T-helper 2 cell treated with Interferon-gamma antibody and Interleukin-4, amounts not matched to agents 5 μg/mL and 100 μg/mL, for 36 hours (primary cell): ENCODE data around the gene RBBP4.

Source experiments
- DNase-seq: peaks from one replicate; pipeline ENCODE4 v3.0.0; 2021; ENCODE audit warnings: low spot score
- H3K27ac Mint-ChIP-seq: one replicate; pipeline ENCODE4 v1.8.0; 2021; ENCODE audit warnings: mild to moderate bottlenecking, mixed read lengths
- H3K27me3 Mint-ChIP-seq: one replicate; pipeline ENCODE4 v1.8.0; 2021; ENCODE audit warnings: low read depth, mixed read lengths
- H3K36me3 Mint-ChIP-seq: one replicate; pipeline ENCODE4 v1.8.0; 2021; ENCODE audit warnings: low read depth, mixed read lengths
- H3K4me1 Mint-ChIP-seq: one replicate; pipeline ENCODE4 v1.8.0; 2021; ENCODE audit warnings: low read depth, mixed read lengths
- H3K4me3 Mint-ChIP-seq: one replicate; pipeline ENCODE4 v1.8.0; 2022; ENCODE audit warnings: mild to moderate bottlenecking, moderate library complexity, mixed read lengths
- H3K9me3 Mint-ChIP-seq: one replicate; pipeline ENCODE4 v1.8.0; 2021; ENCODE audit warnings: mixed read lengths

Gene RBBP4

DNA sequence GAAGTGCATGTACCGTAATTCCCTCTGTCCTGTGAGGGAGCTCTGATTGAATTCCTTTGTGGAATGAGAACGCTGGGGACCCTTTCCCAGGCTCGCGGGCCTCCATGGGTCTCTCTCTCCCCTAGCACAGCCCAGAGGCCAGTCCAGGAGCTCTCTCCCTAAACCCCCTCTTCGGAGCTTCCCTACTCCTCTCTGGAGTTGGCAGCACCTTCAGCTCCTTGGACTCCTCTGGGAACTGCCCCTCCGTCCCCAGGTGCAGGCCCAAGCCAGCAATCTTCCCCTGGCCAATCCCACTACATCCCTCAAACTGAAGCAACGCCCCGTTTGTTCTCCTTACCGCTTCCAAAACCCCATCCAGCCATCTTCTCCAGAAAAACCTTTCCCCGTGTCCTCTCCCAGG, 62.1 kb downstream of the RBBP4 start:
- H3K4me3 Mint-ChIP-seq = peak overlapping the region; percentile 38
- no peaks in the 10 kb centered on the region for H3K36me3 Mint-ChIP-seq
- H3K27ac Mint-ChIP-seq = no peak overlapping the region
- H3K27me3 Mint-ChIP-seq = peaks cover 3% of the 10 kb centered on the region
- H3K9me3 Mint-ChIP-seq = no peaks in the 10 kb centered on the region
- H3K4me1 Mint-ChIP-seq = peaks cover 8% of the 10 kb centered on the region
- no peak for DNase-seq

DNA sequence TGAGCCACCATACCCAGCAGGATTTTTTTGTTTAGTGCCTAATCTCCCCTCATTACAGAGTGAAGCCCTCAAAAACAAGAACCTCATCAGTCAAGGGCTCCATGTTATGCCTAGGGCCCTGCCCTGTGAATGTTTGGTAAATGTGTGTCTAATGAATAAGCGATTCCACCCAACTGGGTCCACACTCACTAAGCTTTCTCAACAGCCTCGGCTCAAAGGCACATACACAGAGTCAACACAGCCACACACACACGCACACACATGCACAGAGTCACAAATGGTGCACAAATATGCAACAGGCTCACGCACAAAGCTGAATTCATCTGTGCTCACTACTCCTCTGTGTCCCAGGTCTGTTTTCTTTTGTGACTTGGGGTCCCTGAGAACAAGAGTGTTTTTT, 63.3 kb downstream of the RBBP4 start:
- Mint-ChIP-seq H3K9me3 (no peaks in the 10 kb centered on the region), H3K27ac (no peak overlapping the region), H3K36me3 (no peaks in the 10 kb centered on the region), H3K27me3 (peaks cover 3% of the 10 kb centered on the region), H3K4me1 (peaks cover 8% of the 10 kb centered on the region), H3K4me3 (no peak overlapping the region)
- DNase-seq = no peak

DNA sequence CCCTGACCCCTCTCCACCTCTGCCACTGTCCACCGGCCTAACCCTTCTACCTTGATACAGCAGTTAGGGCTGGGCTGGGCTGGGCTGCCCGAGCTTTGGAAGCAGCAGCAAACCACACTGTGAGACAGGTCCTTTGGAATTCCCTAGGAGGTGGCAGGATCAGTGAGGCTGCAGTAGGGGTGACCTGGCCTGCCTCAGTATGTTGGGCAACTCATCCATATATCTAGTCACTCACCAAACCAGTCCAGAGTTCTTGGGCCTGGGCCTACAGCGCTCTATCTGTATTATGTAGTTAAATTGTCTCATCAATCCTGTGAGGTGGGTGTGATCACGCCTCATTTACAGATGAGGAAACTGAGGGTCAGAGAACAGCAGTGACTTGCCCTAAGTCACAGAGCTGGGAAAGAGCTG, 64.9 kb downstream of the RBBP4 start:
- Mint-ChIP-seq H3K4me1 (peaks cover 8% of the 10 kb centered on the region), H3K27me3 (peaks cover 3% of the 10 kb centered on the region), H3K9me3 (no peaks in the 10 kb centered on the region), H3K36me3 (no peaks in the 10 kb centered on the region), H3K4me3 (no peak overlapping the region), H3K27ac (no peak overlapping the region)
- DNase-seq = no peak

DNA sequence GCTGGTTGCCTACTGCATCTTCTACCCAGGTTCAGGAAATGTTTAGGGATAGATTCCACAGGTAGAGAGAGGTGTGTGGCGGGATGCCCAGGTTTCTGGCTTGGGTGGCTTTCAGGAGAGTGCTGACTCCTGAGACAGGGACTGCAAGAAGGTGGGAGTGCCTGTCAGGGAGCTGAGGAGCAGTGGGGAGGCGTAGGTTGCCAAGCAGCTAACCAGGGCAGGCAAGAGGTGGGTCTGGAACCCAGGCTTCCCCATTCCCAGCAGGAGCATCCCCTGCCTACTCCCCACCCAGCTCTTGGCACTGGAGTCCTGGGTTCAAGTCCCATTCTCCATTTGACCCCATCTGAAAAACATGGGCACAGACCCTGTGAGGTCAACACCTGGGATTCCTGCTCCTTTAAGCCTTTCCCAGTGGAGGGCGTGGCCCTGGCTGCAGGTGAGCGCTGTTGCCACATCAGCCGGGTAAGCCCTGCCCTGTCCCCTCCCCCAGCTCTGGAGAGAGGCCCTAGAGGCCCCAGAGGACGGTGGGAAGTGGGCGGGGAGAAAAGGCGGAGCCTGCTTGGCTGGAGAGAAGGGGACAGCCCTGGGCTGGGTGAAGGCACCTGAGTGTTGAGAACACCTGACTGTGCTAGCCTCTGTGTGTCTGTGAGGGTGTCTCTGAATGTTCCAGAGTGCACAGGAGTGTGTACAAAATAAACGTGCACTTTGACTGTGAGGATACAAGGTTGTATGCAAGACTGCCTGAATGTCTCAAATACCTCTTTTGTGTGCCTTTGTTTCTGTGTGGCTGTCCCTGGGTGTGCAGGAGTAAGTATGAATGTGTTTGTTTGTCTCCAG, 65.5 kb downstream of the RBBP4 start:
- no peak overlapping the region for H3K4me3 Mint-ChIP-seq
- no peak overlapping the region for H3K27ac Mint-ChIP-seq
- H3K27me3 Mint-ChIP-seq = peaks cover 6% of the 10 kb centered on the region
- peak; percentile 49 for DNase-seq
- no peaks in the 10 kb centered on the region for H3K9me3 Mint-ChIP-seq
- H3K4me1 Mint-ChIP-seq = peaks cover 8% of the 10 kb centered on the region
- H3K36me3 Mint-ChIP-seq = no peaks in the 10 kb centered on the region

DNA sequence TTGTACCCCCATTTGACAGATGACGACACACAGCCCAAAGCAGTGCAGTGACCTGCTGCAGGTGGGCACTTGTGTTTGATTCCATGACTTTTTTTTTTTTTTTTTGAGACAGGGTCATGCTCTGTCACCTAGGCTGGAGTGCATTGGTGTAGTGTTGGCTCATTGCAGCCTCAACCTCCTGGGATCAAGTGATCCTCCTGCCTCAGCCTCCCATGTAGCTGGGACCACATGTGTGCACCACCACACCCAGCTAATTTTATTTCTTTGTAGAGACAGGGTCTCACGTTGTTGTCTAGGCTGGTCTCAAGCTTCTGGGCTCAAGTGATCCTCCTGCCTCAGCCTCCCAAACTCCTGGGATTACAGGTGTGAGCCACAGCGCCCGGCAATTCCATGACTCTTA, 66.5 kb downstream of the RBBP4 start:
- H3K9me3 Mint-ChIP-seq = no peaks in the 10 kb centered on the region
- no peaks in the 10 kb centered on the region for H3K36me3 Mint-ChIP-seq

DNA sequence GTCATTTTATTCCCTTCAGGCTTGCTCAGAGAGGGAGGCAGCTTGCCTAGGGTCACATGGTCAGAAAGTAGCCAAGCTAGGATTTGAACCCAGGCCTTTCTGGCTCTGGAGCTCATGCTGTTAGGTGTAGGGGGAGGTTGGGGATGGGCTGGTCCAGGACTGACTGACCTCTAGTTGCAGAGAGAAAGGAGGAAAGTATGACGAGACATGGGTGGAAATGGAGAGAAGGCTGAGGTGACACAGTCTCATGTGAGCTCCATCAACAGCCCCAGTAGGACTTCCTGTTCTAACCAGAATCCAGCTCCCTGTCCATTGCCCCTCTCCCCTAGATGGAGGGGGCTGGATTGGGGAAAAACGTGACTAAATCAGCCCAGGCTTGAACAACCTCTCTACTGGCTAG, 67.0 kb downstream of the RBBP4 start:
- H3K27me3 Mint-ChIP-seq = peaks cover 12% of the 10 kb centered on the region
- no peak overlapping the region for H3K4me3 Mint-ChIP-seq
- no peak overlapping the region for H3K27ac Mint-ChIP-seq
- no peaks in the 10 kb centered on the region for H3K9me3 Mint-ChIP-seq
- no peaks in the 10 kb centered on the region for H3K36me3 Mint-ChIP-seq
- peaks cover 9% of the 10 kb centered on the region for H3K4me1 Mint-ChIP-seq
- DNase-seq = no peak

More for the DNA sequence above, 66.5 kb downstream of the RBBP4 start:
- peaks cover 11% of the 10 kb centered on the region for H3K27me3 Mint-ChIP-seq
- peaks cover 9% of the 10 kb centered on the region for H3K4me1 Mint-ChIP-seq
- no peak for DNase-seq
- no peak overlapping the region for H3K4me3 Mint-ChIP-seq
- no peak overlapping the region for H3K27ac Mint-ChIP-seq

DNA sequence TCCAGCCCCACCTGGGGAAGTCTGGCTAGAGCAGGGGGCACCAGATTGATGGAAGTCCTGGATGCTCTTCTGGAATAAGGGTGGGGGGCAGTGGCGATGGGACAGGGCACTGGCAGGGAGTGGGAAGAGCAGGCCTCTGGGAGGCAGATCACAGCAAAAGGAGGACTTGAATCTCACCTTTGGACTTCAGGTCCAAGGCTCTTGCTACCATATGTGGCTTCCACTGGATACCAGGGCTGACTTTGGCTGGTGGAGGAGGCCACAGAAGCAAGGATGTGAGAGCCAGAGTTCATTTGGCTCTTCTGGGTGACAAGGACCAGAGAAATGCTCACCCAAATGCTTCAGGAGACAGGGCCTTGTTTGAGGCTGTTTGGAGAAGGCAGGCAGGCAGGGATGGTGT, 67.5 kb downstream of the RBBP4 start:
- H3K4me1 Mint-ChIP-seq = peaks cover 9% of the 10 kb centered on the region
- H3K27ac Mint-ChIP-seq = no peak overlapping the region
- H3K4me3 Mint-ChIP-seq = no peak overlapping the region
- no peaks in the 10 kb centered on the region for H3K36me3 Mint-ChIP-seq
- H3K27me3 Mint-ChIP-seq = peaks cover 10% of the 10 kb centered on the region
- no peak for DNase-seq
- no peaks in the 10 kb centered on the region for H3K9me3 Mint-ChIP-seq

DNA sequence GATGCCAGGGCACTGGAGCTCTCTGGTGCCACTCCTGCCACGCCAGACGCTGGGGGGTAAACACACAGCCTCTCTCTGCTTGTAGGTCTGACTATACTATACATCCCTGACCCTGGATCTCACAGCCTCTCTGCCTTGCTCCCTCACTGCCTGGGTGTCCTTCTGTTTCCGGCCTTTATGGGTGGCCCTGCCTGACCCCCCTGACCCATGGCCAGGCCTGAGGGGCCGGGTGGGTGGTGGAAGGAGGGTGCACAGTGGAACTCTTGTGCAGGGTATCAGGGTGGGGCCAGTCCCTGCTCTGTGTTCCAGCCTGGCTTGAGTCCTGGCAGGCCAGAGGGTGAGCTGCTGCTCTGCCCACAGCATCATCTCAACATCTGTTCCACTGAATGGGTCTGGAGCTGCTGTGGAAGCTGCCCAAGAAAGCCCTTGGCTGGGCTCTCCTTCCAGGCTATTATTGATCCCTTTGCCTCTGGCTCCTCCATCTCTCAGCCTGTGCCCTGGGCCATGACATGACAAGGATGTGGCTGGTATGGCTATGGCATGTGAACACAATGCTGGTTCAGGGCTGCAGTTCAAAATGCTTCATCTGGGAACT, 68.8 kb downstream of the RBBP4 start:
- DNase-seq = no peak
- no peak overlapping the region for H3K27ac Mint-ChIP-seq
- H3K27me3 Mint-ChIP-seq = peaks cover 12% of the 10 kb centered on the region
- H3K4me1 Mint-ChIP-seq = peaks cover 11% of the 10 kb centered on the region
- H3K9me3 Mint-ChIP-seq = no peaks in the 10 kb centered on the region
- no peak overlapping the region for H3K4me3 Mint-ChIP-seq
- no peaks in the 10 kb centered on the region for H3K36me3 Mint-ChIP-seq

DNA sequence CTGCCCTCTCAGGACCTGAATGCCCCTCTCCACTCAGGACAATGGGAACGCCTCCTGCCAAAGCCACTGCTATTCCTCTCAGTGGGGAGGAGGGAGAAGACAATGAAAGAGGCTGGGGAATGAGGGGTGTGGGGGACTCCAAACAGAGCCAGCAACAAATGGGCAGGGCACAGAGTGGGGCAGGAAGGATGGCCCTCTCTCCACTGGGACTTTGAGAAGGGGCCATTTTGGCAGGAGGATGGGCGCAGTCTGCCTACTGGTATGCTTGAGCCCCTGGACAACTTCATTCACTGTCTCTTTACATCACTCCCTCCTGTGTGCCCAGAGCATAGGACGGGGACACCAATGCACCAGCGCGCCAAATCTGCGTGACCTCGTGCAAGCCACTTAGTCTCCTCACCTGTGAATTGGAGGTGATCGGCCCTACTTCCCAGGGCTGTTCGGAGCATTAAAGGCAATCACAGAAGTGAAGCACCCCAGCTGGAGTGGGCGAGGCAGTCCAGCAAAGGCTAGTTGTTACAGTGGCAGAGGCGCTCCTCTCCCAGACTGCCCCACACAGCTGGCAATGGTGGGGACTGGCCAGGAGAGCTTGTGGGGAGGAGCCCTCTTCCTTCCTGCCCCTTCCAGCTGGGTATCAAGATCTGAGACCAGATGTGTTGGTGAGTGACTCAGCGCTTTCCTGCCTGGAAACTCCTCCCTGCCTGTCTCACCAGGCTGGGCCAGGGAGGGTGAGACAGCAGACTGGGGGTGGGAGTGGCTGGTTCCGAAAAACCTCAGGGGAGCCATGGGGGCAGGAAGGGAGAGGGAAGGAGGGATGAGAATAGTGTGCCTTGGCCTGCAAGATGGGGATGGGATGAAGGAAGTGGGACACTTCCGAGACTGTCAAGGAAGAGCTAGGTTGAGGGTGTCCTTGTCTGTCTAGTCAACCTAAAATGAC, 73.9 kb downstream of the RBBP4 start:
- Mint-ChIP-seq H3K4me3 (peak overlapping the region; percentile 20), H3K36me3 (no peaks in the 10 kb centered on the region), H3K4me1 (peaks cover 14% of the 10 kb centered on the region), H3K27me3 (peaks cover 19% of the 10 kb centered on the region), H3K27ac (no peak overlapping the region), H3K9me3 (no peaks in the 10 kb centered on the region)
- DNase-seq = peak; percentile 23

DNA sequence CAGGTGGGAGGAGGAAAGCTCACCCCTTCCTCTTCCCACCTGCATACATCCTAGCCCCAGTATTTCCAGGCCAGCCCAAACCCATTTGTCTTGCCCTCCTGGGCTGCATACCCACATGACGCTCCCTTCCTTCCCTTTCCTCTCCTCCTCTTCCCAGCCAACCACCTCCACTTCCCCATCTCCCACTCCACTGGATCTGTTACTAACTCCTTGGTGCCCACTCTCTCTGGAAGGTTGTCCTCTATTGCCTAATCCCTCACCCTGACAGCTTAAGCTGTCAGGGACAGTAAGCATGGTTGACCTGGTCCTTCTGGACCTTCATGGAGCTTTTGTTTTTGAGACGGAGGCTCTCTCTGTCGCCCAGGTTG, 74.6 kb downstream of the RBBP4 start:
- H3K27me3 Mint-ChIP-seq = peaks cover 19% of the 10 kb centered on the region
- H3K4me1 Mint-ChIP-seq = peaks cover 17% of the 10 kb centered on the region
- H3K36me3 Mint-ChIP-seq = no peaks in the 10 kb centered on the region
- H3K9me3 Mint-ChIP-seq = no peaks in the 10 kb centered on the region
- no peak for DNase-seq
- H3K4me3 Mint-ChIP-seq = no peak overlapping the region
- H3K27ac Mint-ChIP-seq = no peak overlapping the region

DNA sequence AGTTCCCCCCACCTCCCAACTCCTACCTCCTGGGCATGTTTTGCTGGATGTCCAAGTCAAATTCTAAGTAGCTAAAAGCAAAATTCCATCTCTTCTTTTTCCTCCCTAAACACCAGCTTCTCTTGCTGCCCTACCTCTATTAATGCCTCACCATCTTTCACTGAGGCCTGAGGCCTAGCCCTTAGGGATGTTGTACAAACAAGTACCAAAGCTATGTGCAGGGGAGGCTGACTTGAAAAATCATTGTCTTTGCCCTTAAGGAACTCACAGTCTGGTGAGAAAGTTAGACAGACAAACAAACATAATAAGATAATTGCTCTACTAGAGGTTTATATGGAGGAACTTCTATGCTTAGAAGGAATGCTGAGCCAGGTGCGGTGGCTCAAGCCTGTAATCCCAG, 76.9 kb downstream of the RBBP4 start:
- no peak for DNase-seq
- Mint-ChIP-seq H3K36me3 (no peaks in the 10 kb centered on the region), H3K4me3 (no peak overlapping the region), H3K27ac (no peak overlapping the region), H3K27me3 (peaks cover 10% of the 10 kb centered on the region), H3K4me1 (peaks cover 19% of the 10 kb centered on the region), H3K9me3 (no peaks in the 10 kb centered on the region)

DNA sequence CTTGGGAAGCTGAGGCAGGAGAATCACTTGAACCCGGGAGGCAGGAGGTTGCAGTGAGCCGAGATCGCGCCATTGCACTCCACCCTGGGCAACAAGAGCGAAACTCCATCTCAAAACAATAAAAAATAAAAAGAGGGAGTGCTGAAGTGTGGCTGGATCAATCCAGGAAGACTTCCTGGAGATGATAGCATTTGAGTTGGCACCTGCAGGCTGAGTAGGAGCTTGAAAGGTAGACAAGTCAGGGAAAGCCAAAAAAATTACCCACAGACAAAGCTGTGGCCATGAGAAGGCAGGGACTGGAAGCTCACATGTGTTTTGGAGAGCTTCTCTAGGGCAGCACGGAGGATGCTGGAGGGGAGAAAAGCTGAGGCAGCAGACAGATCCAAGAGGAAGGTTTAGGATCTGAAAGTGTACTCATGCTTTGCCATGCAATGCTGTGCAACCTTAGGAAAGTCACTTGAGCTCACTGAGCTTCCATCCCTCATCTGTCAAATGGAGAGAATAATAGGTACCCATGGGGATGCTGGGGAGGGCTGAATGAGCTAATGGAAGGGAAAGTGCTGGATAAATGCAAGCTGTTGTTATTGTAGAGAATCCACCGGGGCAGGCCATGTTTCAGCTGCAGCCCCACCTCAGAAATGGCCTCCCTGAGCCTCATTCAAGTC, 77.5 kb downstream of the RBBP4 start:
- no peak overlapping the region for H3K27ac Mint-ChIP-seq
- H3K27me3 Mint-ChIP-seq = peaks cover 9% of the 10 kb centered on the region
- H3K36me3 Mint-ChIP-seq = no peaks in the 10 kb centered on the region
- H3K9me3 Mint-ChIP-seq = no peaks in the 10 kb centered on the region
- H3K4me3 Mint-ChIP-seq = no peak overlapping the region
- DNase-seq = no peak
- peaks cover 19% of the 10 kb centered on the region for H3K4me1 Mint-ChIP-seq

DNA sequence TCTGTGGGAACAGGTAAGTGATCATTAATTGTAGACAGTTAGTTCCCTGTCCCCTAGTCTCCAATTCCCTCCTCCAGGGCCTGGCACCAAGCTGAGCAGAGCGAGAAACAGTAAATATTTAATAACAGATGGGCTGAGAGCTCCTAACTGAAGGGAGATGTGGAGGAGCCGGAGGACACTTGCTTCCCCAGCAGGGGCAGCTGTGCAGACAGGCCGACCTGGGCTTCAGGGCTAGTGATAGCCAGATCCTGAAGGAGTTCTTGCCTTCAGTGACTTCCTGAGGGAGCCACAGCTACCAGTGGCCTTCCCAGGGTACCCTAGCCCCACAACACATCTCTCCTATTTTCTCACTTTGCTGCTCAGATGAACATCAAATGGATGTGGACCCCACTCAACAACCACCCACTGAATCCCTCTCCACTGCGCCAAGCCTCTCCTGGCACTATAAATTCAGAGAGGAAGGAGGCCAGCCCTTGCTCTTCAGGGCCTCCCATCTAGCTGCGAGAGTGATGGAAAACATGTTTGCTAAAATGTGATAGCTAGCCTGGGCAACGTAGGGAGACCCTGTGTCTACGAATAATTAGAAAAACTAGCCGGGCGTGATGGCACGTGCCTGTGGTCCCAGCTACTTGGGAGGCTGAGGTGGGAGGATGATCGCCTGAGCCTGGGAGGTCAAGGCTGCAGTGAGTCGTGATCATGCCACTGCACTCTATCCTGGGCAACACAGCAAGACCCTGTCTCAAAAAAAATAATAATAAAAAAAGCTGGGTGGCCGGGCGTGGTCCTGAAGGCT, 78.4 kb downstream of the RBBP4 start:
- H3K27me3 Mint-ChIP-seq = peaks cover 8% of the 10 kb centered on the region
- no peak overlapping the region for H3K27ac Mint-ChIP-seq
- no peak for DNase-seq
- H3K4me3 Mint-ChIP-seq = no peak overlapping the region
- no peaks in the 10 kb centered on the region for H3K9me3 Mint-ChIP-seq
- peaks cover 19% of the 10 kb centered on the region for H3K4me1 Mint-ChIP-seq
- no peaks in the 10 kb centered on the region for H3K36me3 Mint-ChIP-seq
